ENCODE results near the gene USP13. TPM values are rescaled to one million over a fixed set of nuclear protein-coding genes. Genes with fewer than 3 reads are reported as not detected.

Gene USP13
- total and polyA plus RNA-seq, 2 experiments from 2014 or later: 6.0 to 8.2 TPM

DNA sequence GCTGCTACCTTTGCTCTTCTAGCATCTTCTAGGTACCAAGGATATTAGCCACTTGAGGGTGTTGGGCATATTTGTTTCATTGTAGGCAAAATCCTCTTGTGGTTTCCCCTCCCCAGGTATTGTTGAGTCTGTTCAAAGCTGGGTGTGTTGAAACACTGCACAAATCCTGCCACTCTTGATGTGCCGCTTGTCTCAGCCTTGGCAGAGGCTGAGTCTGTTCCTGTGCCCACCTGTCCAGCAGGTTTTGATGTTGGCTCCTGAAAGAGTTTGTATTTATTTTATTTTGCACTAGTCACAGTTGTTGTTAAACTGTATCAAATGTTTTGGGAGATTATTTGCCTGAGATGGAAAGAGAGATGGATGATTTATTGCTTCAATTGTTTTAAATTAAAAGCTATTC is 136.2 kb downstream of the USP13 start:
- Histone ChIP-seq H3F3A (ENCODE audit: insufficient read depth) (no peaks in the 10 kb centered on the region), H3K27ac (no peak overlapping the region), H3K4me1 (ENCODE audit: insufficient read depth) (no peaks in the 10 kb centered on the region), H3K36me3 (ENCODE audit: low read depth) (no peaks in the 10 kb centered on the region), H3K9me3 (ENCODE audit: low read depth) (no peaks in the 10 kb centered on the region), H3K4me3 (no peak overlapping the region), H2AFZ (no peak overlapping the region), H3K27me3 (replicated peaks; ENCODE audit: insufficient read depth) (no peaks in the 10 kb centered on the region), H3K9ac (no peak overlapping the region), H3K9me2 (ENCODE audit: insufficient read depth) (no peaks in the 10 kb centered on the region; the same call in 1 of the 2 replicates), H3K79me2 (ENCODE audit: insufficient read depth) (no peaks in the 10 kb centered on the region), H4K20me1 (ENCODE audit: insufficient read depth) (no peaks in the 10 kb centered on the region), H3K4me2 (ENCODE audit: unreplicated experiment) (no peak overlapping the region)
- 97 to 100% methylated on average over 1 of the region's 1 CpG for WGBS, 2 experiments (ENCODE audit: low coverage in 1 of 2, low lambda C conversion rate in 2 of 2, missing lambda C conversion rate in 2 of 2)
- in situ Hi-C loops (cut with MboI): no loop called here
- no peak for DNase-seq
- no peak for TF ChIP-seq EZH2phosphoT487 (IDR thresholded peaks at IDR 0.05; ENCODE audit: insufficient read depth, low read depth)
- TF ChIP-seq EZH2 (IDR thresholded peaks at IDR 0.05; ENCODE audit: insufficient read depth, poor library complexity, severe bottlenecking): no peak

GRCh38 chr3:179791793-179792192 is 139.0 kb downstream of the USP13 start:
- WGBS, 2 experiments (ENCODE audit: low coverage in 1 of 2, low lambda C conversion rate in 2 of 2, missing lambda C conversion rate in 2 of 2): 97 to 100% methylated on average over 3 of the region's 3 CpGs
- no peak overlapping the region for H2AFZ ChIP-seq
- no peak overlapping the region for H3K27ac ChIP-seq
- DNase-seq: no peak
- no peak overlapping the region for H3K4me2 ChIP-seq (ENCODE audit: unreplicated experiment)
- no peaks in the 10 kb centered on the region; the same call in 1 of the 2 replicates for H3K9me2 ChIP-seq (ENCODE audit: insufficient read depth)
- H3K79me2 ChIP-seq (ENCODE audit: insufficient read depth): no peaks in the 10 kb centered on the region
- H4K20me1 ChIP-seq (ENCODE audit: insufficient read depth): no peaks in the 10 kb centered on the region
- in situ Hi-C loops (cut with MboI): no loop called here
- no peaks in the 10 kb centered on the region for H3K9me3 ChIP-seq (ENCODE audit: low read depth)
- H3K36me3 ChIP-seq (ENCODE audit: low read depth): no peaks in the 10 kb centered on the region
- H3F3A ChIP-seq (ENCODE audit: insufficient read depth): no peaks in the 10 kb centered on the region
- H3K27me3 ChIP-seq (replicated peaks; ENCODE audit: insufficient read depth): no peaks in the 10 kb centered on the region
- no peak overlapping the region for H3K4me3 ChIP-seq
- no peak overlapping the region for H3K9ac ChIP-seq
- TF ChIP-seq EZH2phosphoT487 (IDR thresholded peaks at IDR 0.05; ENCODE audit: insufficient read depth, low read depth): no peak
- TF ChIP-seq EZH2 (IDR thresholded peaks at IDR 0.05; ENCODE audit: insufficient read depth, poor library complexity, severe bottlenecking): no peak
- H3K4me1 ChIP-seq (ENCODE audit: insufficient read depth): no peaks in the 10 kb centered on the region

DNA sequence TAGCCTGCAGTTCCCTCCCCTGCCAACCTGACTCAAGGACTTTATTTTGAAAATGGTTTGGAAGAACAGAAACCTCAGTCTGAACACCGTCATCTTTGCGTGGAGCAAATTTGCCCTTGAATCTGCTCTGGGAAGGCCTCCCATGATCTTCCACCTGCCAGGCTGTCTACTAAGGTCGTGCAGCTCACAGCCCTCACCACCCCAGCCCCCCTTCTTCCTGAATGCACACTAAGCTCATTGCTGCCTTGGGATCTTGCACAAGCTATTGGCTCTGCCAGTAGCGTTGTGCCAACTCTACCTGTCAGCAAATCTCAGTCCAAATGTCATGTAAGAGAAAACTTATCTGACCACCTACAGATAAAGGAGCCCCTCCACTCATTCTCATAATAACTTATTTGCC is 141.5 kb downstream of the USP13 start:
- DNase-seq: no peak
- Histone ChIP-seq H3K27me3 (replicated peaks; ENCODE audit: insufficient read depth) (no peaks in the 10 kb centered on the region), H3K9me2 (ENCODE audit: insufficient read depth) (no peaks in the 10 kb centered on the region; the same call in 1 of the 2 replicates), H3K4me1 (ENCODE audit: insufficient read depth) (no peaks in the 10 kb centered on the region), H2AFZ (no peak overlapping the region), H3F3A (ENCODE audit: insufficient read depth) (no peaks in the 10 kb centered on the region), H3K79me2 (ENCODE audit: insufficient read depth) (no peaks in the 10 kb centered on the region), H3K9ac (no peak overlapping the region), H3K9me3 (ENCODE audit: low read depth) (no peaks in the 10 kb centered on the region), H4K20me1 (ENCODE audit: insufficient read depth) (no peaks in the 10 kb centered on the region), H3K4me2 (ENCODE audit: unreplicated experiment) (no peak overlapping the region), H3K27ac (no peak overlapping the region), H3K4me3 (no peak overlapping the region), H3K36me3 (ENCODE audit: low read depth) (no peaks in the 10 kb centered on the region)
- in situ Hi-C loops (cut with MboI): no loop called here
- 67 to 77% methylated on average over 4 of the region's 4 CpGs for WGBS, 2 experiments (ENCODE audit: low coverage in 1 of 2, low lambda C conversion rate in 2 of 2, missing lambda C conversion rate in 2 of 2)
- TF ChIP-seq EZH2phosphoT487 (IDR thresholded peaks at IDR 0.05; ENCODE audit: insufficient read depth, low read depth) (no peak), EZH2 (IDR thresholded peaks at IDR 0.05; ENCODE audit: insufficient read depth, poor library complexity, severe bottlenecking) (no peak)

DNA sequence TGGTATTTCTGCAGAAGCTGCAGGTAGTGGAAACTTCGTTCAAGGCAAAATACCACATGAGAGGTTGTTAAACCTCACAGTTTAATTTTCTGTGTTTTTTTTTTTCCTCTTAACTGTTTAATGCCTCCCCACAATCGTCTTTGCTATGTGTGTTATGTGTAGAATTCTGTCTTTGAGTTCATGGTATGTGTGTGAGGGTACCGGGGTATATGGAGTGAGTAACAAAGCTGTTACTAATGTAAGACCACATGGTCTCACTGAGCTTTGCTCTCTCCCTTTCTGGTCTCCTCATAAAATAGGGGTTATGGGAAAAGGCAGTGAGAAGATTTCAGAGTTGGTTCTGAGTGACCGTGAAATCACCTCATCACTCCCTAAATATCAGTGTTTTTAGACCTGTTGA is 143.6 kb downstream of the USP13 start:
- 43 to 46% methylated on average over 4 of the region's 4 CpGs for WGBS, 2 experiments (ENCODE audit: low coverage in 1 of 2, low lambda C conversion rate in 2 of 2, missing lambda C conversion rate in 2 of 2)
- peaks cover 4% of the 10 kb centered on the region for H3K4me1 ChIP-seq (ENCODE audit: insufficient read depth)
- no peak for DNase-seq
- no peak overlapping the region for H3K9ac ChIP-seq
- H3K27ac ChIP-seq: no peak overlapping the region
- in situ Hi-C loops (cut with MboI): no loop called here
- H3K36me3 ChIP-seq (ENCODE audit: low read depth): no peaks in the 10 kb centered on the region
- no peak overlapping the region for H2AFZ ChIP-seq
- H3K9me3 ChIP-seq (ENCODE audit: low read depth): no peaks in the 10 kb centered on the region
- TF ChIP-seq EZH2phosphoT487 (IDR thresholded peaks at IDR 0.05; ENCODE audit: insufficient read depth, low read depth): no peak
- TF ChIP-seq EZH2 (IDR thresholded peaks at IDR 0.05; ENCODE audit: insufficient read depth, poor library complexity, severe bottlenecking): no peak
- H3K4me2 ChIP-seq (ENCODE audit: unreplicated experiment): no peak overlapping the region
- no peaks in the 10 kb centered on the region for H4K20me1 ChIP-seq (ENCODE audit: insufficient read depth)
- H3K79me2 ChIP-seq (ENCODE audit: insufficient read depth): no peaks in the 10 kb centered on the region
- peaks cover 5% of the 10 kb centered on the region; the same call in 1 of the 2 replicates for H3F3A ChIP-seq (ENCODE audit: insufficient read depth)
- no peaks in the 10 kb centered on the region for H3K27me3 ChIP-seq (replicated peaks; ENCODE audit: insufficient read depth)
- H3K4me3 ChIP-seq: no peak overlapping the region
- no peaks in the 10 kb centered on the region; the same call in 1 of the 2 replicates for H3K9me2 ChIP-seq (ENCODE audit: insufficient read depth)

DNA sequence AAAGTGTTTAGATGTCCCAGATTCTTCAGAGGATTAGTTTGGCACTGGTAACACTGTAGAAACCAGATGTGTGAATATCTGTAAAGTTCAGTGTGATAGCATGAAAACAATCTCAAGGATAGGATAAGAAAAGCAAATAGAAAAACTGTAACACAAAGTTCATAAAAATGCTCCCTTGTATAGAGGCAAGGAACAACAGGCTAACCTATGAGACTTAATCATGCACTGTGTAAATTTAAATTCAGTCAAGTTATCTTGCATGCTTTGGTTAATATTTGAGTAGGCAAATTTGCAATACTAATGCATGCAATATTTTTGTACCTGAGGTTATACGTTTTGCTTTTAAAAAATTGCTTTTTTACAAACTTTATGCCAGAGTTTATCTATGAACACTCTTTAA is 144.4 kb downstream of the USP13 start:
- Histone ChIP-seq H3K4me1 (ENCODE audit: insufficient read depth) (peaks cover 11% of the 10 kb centered on the region), H3K27me3 (replicated peaks; ENCODE audit: insufficient read depth) (no peaks in the 10 kb centered on the region), H2AFZ (no peak overlapping the region), H4K20me1 (ENCODE audit: insufficient read depth) (no peaks in the 10 kb centered on the region), H3K27ac (no peak overlapping the region), H3K79me2 (ENCODE audit: insufficient read depth) (no peaks in the 10 kb centered on the region), H3K9me2 (ENCODE audit: insufficient read depth) (no peaks in the 10 kb centered on the region), H3F3A (ENCODE audit: insufficient read depth) (peaks cover 5% of the 10 kb centered on the region), H3K36me3 (ENCODE audit: low read depth) (no peaks in the 10 kb centered on the region), H3K4me2 (ENCODE audit: unreplicated experiment) (no peak overlapping the region), H3K9ac (no peak overlapping the region), H3K9me3 (ENCODE audit: low read depth) (no peaks in the 10 kb centered on the region), H3K4me3 (no peak overlapping the region)
- TF ChIP-seq EZH2 (IDR thresholded peaks at IDR 0.05; ENCODE audit: insufficient read depth, poor library complexity, severe bottlenecking): no peak
- TF ChIP-seq EZH2phosphoT487 (IDR thresholded peaks at IDR 0.05; ENCODE audit: insufficient read depth, low read depth): no peak
- no peak for DNase-seq
- WGBS, 2 experiments (ENCODE audit: low coverage in 1 of 2, low lambda C conversion rate in 2 of 2, missing lambda C conversion rate in 2 of 2): 53 to 55% methylated on average over 1 of the region's 1 CpG
- in situ Hi-C loops (cut with MboI): no loop called here

Data from GM23248 (cell line).